GM13976 (cell line): Measurements from ENCODE around the gene GPR161.

ENCODE experiments used
- DNase-seq: peaks from one replicate; pipeline ENCODE4 v3.0.0; 2012; ENCODE audit warnings: low spot score
- in situ Hi-C: fragments of 300-500 bp; cut with MboI; formaldehyde crosslinking; loops from one replicate; pipeline ENCODE4 v1.12.0; 2022; ENCODE audit warnings: low sequenced_read_pairs, mixed read lengths, inconsistent platforms; ENCODE audit not compliant: unreplicated experiment
- TF ChIP-seq, protein P1 (sequence below): IDR thresholded peaks from 2 replicates; pipeline ENCODE4 v1.5.1; 2012; ENCODE audit warnings: borderline replicate concordance, mild to moderate bottlenecking; ENCODE audit not compliant: insufficient read depth; ENCODE audit errors: extremely low read depth, missing control alignments, control extremely low read depth

The GPR161 gene

DNA sequence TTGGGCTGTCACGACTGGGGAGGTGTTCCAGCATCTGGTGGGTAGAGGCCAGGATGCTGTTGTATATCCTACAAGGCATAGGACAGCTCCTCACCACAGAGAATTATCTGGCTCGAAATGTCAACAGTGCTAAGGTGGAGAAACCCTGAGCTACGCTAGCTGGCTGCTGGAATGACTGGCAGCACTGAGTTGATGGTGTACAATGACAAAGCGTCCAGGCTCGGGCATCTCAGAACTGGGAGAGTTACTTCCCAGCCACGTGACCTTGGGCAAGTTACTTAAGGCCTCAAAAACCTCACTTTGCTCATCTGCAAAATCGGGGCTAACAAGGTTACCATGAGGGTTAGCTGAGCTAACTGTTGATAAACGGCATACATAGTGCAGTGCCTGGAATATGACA, 35.4 kb downstream of the GPR161 start:
- DNase-seq, result no peak
- TF ChIP-seq, protein P1, sequence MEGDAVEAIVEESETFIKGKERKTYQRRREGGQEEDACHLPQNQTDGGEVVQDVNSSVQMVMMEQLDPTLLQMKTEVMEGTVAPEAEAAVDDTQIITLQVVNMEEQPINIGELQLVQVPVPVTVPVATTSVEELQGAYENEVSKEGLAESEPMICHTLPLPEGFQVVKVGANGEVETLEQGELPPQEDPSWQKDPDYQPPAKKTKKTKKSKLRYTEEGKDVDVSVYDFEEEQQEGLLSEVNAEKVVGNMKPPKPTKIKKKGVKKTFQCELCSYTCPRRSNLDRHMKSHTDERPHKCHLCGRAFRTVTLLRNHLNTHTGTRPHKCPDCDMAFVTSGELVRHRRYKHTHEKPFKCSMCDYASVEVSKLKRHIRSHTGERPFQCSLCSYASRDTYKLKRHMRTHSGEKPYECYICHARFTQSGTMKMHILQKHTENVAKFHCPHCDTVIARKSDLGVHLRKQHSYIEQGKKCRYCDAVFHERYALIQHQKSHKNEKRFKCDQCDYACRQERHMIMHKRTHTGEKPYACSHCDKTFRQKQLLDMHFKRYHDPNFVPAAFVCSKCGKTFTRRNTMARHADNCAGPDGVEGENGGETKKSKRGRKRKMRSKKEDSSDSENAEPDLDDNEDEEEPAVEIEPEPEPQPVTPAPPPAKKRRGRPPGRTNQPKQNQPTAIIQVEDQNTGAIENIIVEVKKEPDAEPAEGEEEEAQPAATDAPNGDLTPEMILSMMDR, result no peak
- in situ Hi-C loops, result no loop called here

DNA sequence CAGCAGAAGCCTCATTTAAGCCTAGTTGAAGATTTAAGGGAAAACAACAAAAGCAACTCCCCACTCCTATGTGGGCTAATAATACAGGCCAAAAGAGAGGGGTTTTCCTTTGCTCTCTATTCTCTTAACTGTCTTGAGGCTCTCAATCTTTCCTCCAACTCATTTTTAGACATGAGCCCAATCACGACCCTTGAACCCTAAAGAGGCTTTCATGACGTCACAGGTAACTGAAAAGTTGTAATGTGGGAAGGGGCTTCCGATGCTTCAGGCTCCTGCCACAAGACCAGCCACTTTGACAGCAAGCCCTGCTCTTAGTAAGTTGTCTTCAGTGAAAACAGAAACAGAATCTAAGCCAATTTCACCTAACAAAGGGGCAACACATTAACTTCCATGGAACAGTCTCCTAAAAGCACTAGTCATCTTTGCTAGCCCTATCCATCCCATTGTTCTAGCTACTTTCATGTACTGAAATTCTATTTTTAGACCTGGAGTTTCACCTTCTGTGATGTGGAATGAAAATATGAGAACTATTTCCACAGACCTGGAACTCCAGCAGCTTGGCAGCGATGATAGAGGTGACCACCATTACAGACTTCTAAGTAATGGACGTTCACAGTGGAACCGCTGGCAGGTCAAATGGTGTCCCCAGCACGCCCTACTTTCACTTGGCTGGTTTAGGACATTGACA, 36.3 kb downstream of the GPR161 start:
- in situ Hi-C loops, result no loop called here
- DNase-seq, result no peak
- TF ChIP-seq, protein P1, result no peak

DNA sequence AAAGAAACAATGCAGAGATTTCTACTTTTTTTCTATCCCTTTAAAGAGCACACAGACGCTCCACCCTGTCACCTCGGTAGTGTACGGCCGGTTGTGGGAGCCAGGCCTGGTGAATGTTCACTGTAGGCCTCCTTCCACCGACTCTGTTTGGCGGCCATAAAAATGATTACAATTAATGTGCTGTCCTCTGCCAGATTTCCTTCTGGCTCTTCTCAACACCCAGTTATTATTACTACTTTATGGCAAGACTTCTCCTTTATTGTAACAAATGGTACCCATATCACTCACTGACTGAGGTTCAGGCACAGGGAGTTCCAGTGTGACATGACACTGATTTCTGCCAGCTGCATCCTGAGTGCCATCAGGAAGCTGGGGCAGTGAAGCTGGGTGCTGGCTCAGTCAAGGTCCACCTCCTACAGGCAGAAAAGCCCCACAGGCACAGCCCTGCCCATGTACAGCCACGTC, 37.4 kb downstream of the GPR161 start:
- TF ChIP-seq, protein P1, result no peak
- DNase-seq, result no peak
- in situ Hi-C loops, result no loop called here

DNA sequence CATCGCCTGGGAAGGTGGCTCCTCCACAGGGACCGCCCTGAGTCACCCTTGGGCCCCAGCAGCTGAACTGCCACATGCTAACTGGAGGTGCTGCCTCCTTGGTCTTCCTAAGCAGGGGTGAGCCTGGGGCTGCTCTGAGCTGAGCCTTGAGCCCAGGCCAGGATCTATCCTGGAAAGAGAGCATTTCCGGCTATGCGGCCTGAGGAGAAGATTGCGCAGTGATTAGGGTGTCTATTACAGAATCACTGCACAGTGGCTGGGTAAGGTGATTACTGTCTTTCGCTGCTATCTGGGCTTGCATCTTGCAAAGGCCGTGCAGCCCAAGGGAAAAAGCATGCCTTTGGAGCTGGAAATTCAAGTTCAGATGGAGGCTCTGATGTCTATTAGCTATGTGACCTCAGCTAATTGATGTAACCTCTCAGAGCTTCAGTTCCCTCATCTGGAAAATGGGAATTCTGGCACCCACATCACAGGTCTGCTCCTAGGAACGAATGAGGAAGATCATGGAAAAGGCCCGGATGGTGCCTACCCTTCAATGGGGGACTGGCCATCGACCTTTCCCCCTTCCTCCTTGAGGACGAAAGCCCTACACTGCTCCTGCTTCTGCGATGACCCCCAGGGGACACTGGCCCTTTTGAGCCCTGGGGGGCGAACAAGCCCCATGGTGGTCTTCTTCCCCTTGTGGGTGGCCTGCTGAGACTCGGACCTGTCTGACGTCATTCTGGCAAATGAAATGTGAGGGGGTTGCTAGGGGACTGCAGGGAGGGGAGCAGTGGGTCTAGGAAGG, 38.0 kb downstream of the GPR161 start:
- DNase-seq, result no peak
- TF ChIP-seq, protein P1, result no peak
- in situ Hi-C loops, result no loop called here

DNA sequence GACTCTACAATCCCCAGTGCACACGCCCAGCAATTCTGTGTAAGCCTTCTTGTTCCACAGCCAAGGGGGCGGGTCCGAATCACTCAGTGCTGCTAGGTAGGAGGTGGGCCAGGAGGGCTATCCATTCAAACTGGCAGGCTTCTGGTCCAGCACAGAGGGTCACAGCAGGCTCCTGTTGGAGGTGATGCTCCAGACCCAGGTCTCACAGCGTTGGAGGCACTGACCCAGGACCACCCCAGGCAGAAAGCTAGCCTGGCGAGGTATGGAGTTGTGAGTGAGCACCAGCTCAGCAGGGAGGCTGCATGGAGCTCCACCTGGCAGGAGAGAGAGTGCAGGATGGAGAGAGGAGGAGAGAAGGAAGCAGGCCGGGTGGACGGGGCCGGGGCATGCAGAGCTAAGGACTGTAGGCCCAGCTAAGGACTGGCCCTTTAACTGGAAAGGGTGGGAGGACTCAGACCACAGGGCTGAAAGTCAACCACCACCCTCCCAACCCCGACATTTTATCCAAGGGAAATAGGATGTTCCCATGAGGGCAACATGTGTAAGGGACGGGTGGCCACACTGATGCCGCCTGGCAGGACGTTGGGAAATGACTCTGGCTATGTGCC, 38.7 kb downstream of the GPR161 start:
- in situ Hi-C loops, result no loop called here
- TF ChIP-seq, protein P1, result no peak
- DNase-seq, result no peak

DNA sequence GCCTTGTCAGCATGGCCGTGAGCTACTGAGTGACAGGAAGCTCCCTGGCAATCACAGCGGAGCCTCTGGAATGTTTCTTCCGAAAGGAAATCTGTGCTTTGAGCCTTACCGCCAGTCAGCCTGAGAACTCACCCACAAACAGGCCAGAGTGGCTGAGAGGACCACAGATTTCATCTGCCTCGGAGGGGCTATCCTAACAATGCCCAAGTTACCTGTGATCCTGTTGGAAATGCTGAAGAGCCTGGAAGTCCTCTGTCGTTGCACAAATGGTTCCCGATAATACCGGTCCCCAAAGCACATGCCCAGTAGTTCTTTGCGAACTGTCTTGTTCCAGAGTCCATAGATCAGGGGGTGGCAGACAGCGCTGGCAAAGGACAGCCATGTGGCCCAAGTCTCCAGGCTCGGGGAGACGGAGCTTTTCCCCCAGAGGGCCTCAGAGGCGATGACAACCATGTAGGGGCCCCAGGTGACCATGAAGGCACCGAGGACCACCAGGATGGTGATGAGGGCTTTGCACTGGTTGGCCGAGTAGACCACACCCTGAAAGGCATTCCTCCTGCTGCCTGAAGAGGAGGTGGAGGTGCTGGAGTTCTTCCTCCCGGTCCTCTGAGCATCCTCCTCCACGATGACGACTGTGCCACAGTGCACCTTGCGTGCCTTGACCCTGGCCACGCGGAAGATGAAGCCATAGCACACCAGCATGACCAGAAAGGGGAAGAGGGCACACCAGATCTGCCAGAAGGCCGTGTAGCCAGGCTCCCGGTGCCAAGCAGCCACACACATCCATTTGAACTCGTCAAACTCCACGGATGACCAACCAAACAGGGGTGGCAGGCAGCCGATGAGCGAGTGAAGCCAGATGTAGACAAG, 40.2 kb downstream of the GPR161 start:
- in situ Hi-C loops, result no loop called here
- TF ChIP-seq, protein P1, result no peak
- no peak for DNase-seq
